Measurements from ENCODE around the gene NAA40.

The NAA40 gene

DNA sequence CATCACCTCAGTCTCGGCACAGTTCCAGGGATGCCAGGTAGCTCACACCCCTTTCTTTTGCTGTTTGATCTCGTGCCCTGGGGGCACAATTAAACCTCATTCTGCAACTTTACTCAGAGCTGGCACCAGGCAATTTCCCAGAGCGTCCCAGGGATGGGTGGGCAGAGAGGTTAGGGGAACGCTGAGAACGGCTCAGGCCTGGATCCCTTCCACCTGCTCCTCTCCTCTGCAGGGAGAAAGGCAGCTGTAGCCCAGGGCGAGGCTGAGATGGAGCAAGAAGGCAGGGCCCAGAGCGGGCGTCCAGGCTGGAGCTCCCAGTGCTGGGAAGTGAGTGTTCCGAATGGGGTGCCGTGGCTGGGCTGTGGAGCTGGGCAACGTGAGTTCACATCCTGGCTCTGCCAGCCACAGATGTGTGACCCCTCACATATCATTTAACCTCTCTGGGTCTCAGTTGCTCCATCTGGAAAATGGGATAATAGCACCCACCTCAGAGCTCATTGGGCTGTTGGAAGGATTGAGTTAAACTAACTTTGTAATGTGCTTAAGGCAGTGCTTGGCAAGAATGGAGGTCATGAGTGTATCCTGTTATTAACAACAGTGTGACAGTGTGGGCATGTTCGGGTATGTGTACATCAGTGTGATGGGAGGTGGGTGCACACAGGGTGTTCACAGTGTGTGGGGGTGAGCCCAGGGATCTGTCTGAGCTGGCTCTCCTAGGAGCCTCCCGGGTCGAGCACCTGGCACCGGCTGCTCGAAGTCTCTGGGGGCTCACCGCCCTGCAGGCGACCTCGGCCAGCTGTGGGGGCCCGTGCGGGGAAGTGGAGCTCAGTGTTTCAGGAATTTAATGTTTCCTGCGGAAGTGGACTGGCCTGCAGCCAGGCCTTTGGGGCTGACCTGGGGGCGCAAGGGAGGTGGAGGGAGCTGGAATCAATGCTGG, 63.0 kb downstream of the NAA40 start:
- H3K79me2 ChIP-seq (ENCODE audit: insufficient read depth, low read length) = no peaks in the 10 kb centered on the region
- H3K9ac ChIP-seq (ENCODE audit: low read depth, low read length) = no peak overlapping the region
- H3K9me3 ChIP-seq (ENCODE audit: insufficient read depth, low read length, severe bottlenecking) = no peaks in the 10 kb centered on the region
- 0 out of 3 replicates have a peak, but pooled peaks have one; percentile 15 for ATAC-seq (ENCODE audit: insufficient read depth, low read depth)
- H3K27me3 ChIP-seq (ENCODE audit: insufficient read depth, low read length, poor library complexity) = no peaks in the 10 kb centered on the region
- no peak overlapping the region for H3K4me3 ChIP-seq (ENCODE audit: low read depth in 1 of 2, low read length in 2 of 2)
- no peak overlapping the region for H3K27ac ChIP-seq (ENCODE audit: low read length)
- TF ChIP-seq, protein P1, sequence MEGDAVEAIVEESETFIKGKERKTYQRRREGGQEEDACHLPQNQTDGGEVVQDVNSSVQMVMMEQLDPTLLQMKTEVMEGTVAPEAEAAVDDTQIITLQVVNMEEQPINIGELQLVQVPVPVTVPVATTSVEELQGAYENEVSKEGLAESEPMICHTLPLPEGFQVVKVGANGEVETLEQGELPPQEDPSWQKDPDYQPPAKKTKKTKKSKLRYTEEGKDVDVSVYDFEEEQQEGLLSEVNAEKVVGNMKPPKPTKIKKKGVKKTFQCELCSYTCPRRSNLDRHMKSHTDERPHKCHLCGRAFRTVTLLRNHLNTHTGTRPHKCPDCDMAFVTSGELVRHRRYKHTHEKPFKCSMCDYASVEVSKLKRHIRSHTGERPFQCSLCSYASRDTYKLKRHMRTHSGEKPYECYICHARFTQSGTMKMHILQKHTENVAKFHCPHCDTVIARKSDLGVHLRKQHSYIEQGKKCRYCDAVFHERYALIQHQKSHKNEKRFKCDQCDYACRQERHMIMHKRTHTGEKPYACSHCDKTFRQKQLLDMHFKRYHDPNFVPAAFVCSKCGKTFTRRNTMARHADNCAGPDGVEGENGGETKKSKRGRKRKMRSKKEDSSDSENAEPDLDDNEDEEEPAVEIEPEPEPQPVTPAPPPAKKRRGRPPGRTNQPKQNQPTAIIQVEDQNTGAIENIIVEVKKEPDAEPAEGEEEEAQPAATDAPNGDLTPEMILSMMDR (IDR thresholded peaks at IDR 0.05; ENCODE audit: borderline replicate concordance, extremely low read depth, low read length, poor library complexity, severe bottlenecking) = no peak
- no peak for TF ChIP-seq EZH2 (IDR thresholded peaks at IDR 0.05; ENCODE audit: borderline replicate concordance, low read depth, low read length, severe bottlenecking)
- DNase-seq = no peak
- H3K36me3 ChIP-seq (ENCODE audit: insufficient read depth, low read length) = peaks cover 54% of the 10 kb centered on the region
- no peak overlapping the region for H3K4me2 ChIP-seq (ENCODE audit: insufficient read depth, low read length)
- peaks cover 52% of the 10 kb centered on the region for H4K20me1 ChIP-seq (ENCODE audit: insufficient read depth, low read length)
- H3K4me1 ChIP-seq (ENCODE audit: insufficient read depth, low read length) = no peaks in the 10 kb centered on the region
- no peak overlapping the region for H2AFZ ChIP-seq (ENCODE audit: low read depth, low read length)

DNA sequence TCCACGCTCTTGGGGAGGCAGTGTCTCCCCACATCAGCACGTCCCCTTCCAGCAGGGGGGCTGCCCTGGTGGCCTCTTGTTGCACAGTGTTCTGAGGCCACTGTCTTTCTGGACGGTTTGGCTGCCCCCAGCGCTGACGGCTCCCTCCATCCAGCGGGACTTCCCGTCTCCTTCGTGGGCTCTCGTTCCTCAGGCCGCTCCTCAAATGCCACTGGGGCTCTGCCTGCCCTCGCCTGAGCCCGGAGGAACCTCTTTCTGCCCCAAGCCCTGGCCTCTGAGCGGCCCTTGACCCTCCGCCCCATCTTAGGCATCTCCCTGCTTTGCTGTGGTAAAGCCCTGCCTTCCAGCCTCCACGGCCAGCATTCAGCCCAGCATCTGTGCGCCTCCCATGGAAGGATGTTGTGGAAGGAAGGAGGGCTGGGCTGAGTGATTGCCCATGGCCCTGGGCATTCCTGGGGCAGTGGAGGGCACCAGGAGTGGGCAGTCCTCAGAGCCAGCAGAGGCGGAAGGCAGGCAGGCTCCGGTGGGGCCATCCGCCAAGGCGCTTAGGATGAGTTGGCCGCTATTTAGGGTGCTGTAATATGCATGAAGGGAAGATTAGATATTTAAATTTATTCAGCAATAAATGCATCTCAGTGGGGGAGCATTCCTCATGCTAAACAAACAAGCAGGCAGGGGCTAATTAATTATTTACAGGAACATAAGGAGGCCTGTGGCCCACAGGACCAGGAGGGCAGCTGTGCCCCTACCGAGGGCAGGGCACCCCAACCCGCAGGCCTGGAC, 65.2 kb downstream of the NAA40 start:
- Histone ChIP-seq H3K27ac (ENCODE audit: low read length) (no peak overlapping the region), H3K4me2 (ENCODE audit: insufficient read depth, low read length) (no peak overlapping the region), H3K27me3 (ENCODE audit: insufficient read depth, low read length, poor library complexity) (no peaks in the 10 kb centered on the region), H2AFZ (ENCODE audit: low read depth, low read length) (no peak overlapping the region), H3K9ac (ENCODE audit: low read depth, low read length) (no peak overlapping the region), H3K36me3 (ENCODE audit: insufficient read depth, low read length) (peaks cover 34% of the 10 kb centered on the region), H4K20me1 (ENCODE audit: insufficient read depth, low read length) (peaks cover 34% of the 10 kb centered on the region), H3K4me1 (ENCODE audit: insufficient read depth, low read length) (no peaks in the 10 kb centered on the region), H3K4me3 (ENCODE audit: low read depth in 1 of 2, low read length in 2 of 2) (no peak overlapping the region), H3K9me3 (ENCODE audit: insufficient read depth, low read length, severe bottlenecking) (no peaks in the 10 kb centered on the region), H3K79me2 (ENCODE audit: insufficient read depth, low read length) (no peaks in the 10 kb centered on the region)
- ATAC-seq (ENCODE audit: insufficient read depth, low read depth) (no peak), DNase-seq (no peak)
- TF ChIP-seq EZH2 (IDR thresholded peaks at IDR 0.05; ENCODE audit: borderline replicate concordance, low read depth, low read length, severe bottlenecking) = no peak
- TF ChIP-seq, protein P1 (IDR thresholded peaks at IDR 0.05; ENCODE audit: borderline replicate concordance, extremely low read depth, low read length, poor library complexity, severe bottlenecking) = no peak

DNA sequence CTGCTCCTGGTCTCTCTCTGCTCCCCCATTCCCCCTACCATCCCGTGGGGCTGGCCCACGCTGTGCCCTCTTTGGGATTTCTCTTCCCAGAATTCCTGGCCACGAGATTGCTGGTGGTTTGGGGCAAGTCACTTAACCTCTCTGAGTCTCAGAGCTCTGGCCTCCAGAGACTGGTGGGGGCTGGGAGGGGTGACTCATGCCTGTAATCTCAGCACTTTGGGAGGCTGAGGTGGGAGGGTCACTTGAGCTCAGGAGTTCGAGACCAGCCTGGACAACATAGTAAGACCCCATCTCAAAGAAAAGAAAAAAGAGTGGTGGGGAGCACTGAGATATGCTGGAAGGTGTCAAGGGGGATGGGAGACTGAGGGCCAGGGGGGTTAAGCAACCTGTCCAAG, 65.8 kb downstream of the NAA40 start:
- Histone ChIP-seq H3K4me3 (ENCODE audit: low read depth in 1 of 2, low read length in 2 of 2) (no peak overlapping the region), H4K20me1 (ENCODE audit: insufficient read depth, low read length) (peaks cover 33% of the 10 kb centered on the region), H3K79me2 (ENCODE audit: insufficient read depth, low read length) (no peaks in the 10 kb centered on the region), H3K27ac (ENCODE audit: low read length) (no peak overlapping the region), H2AFZ (ENCODE audit: low read depth, low read length) (no peak overlapping the region), H3K4me2 (ENCODE audit: insufficient read depth, low read length) (no peak overlapping the region), H3K36me3 (ENCODE audit: insufficient read depth, low read length) (peaks cover 28% of the 10 kb centered on the region), H3K9me3 (ENCODE audit: insufficient read depth, low read length, severe bottlenecking) (no peaks in the 10 kb centered on the region), H3K4me1 (ENCODE audit: insufficient read depth, low read length) (no peaks in the 10 kb centered on the region), H3K9ac (ENCODE audit: low read depth, low read length) (no peak overlapping the region), H3K27me3 (ENCODE audit: insufficient read depth, low read length, poor library complexity) (no peaks in the 10 kb centered on the region)
- TF ChIP-seq EZH2 (IDR thresholded peaks at IDR 0.05; ENCODE audit: borderline replicate concordance, low read depth, low read length, severe bottlenecking) = no peak
- TF ChIP-seq, protein P1 (IDR thresholded peaks at IDR 0.05; ENCODE audit: borderline replicate concordance, extremely low read depth, low read length, poor library complexity, severe bottlenecking) = no peak
- no peak for ATAC-seq (ENCODE audit: insufficient read depth, low read depth)
- no peak for DNase-seq
